Measurements from ENCODE around the gene ZBTB49. TPM values are rescaled to one million over a fixed set of nuclear protein-coding genes. Genes with fewer than 3 reads are reported as not detected.

Gene ZBTB49
- total and polyA plus RNA-seq, 11 donors: 1.1 to 6.7 (median 3.3) TPM

- Histone ChIP-seq H3K36me3 (no peaks in the 10 kb centered on the region), H3K4me1 (no peaks in the 10 kb centered on the region), H3K4me3 (no peak overlapping the region), H3K9me3 (peaks cover 0 to 13% (median 4%) of the 10 kb centered on the region in 12 donors), H3K27me3 (peaks cover 0 to 12% (median 0%) of the 10 kb centered on the region in 9 donors), H3K27ac (no peak overlapping the region)
- intact Hi-C loops (cut with DNase I): no loop called here
- DNase-seq: no peak
- TF ChIP-seq POLR2A (IDR thresholded peaks at IDR 0.05): no peak
- no peak for ATAC-seq
- WGBS, 4 donors: 67 to 79% (median 70%) methylated on average over 9 to 11 of the region's 11 CpGs
Measured at GRCh38 chr4:4368809-4369580, 78.9 kb downstream of the ZBTB49 start.

Other genes starting within 250 kb of the ZBTB49 start
- gene OTOP1, start 63.3 kb upstream of the ZBTB49 start, total RNA-seq: not detected
- gene OTOP1, start 63.3 kb upstream of the ZBTB49 start, polyA plus RNA-seq: not detected
- 10 to 100 TPM in 6 of 9 donors, 1 to 10 TPM in 3; 5.1 to 15.5 (median 12.4) TPM for gene TMEM128, start 42.0 kb upstream of the ZBTB49 start, total RNA-seq
- gene TMEM128, start 42.0 kb upstream of the ZBTB49 start, polyA plus RNA-seq: 10 to 100 TPM; 11.3 to 12.2 TPM
- gene LYAR, start 97 bp upstream of the ZBTB49 start, total RNA-seq: 10 to 100 TPM in 5 of 9 donors, 1 to 10 TPM in 4; 8.6 to 15.6 (median 12.2) TPM
- gene LYAR, start 97 bp upstream of the ZBTB49 start, polyA plus RNA-seq: 10 to 100 TPM; 14.3 to 16.6 TPM
- 10 to 100 TPM in 2 of 9 donors, 1 to 10 TPM in 7; 2.1 to 19.7 (median 3.4) TPM for gene NSG1, start 96.9 kb downstream of the ZBTB49 start, total RNA-seq
- gene NSG1, start 96.9 kb downstream of the ZBTB49 start, polyA plus RNA-seq: 1 to 10 TPM; 3.2 to 4.8 TPM